ENCODE measurements around the gene GPX1.
A peak's percentile ranks its signal among the peaks of the same experiment; 100 is the strongest.
"Not testable (repeated sequence)": the region's sequence is repeated elsewhere in the genome, so short reads cannot be mapped to it uniquely, and the experiment has no call there.

GPX1 gene

GRCh38 chr3:49358217-49358883, at the start of gene GPX1:
GPX1 (minus strand) TSS chr3:49358353; CDS start chr3:49358278, 75 bp downstream.
- Mint-ChIP-seq H3K27me3 (no peaks in the 10 kb centered on the region), H3K9me3 (no peaks in the 10 kb centered on the region), H3K4me3 (peak within 1 kb of the TSS; percentile 87), H3K36me3 (peaks cover 52% of the 10 kb centered on the region), H3K4me1 (peaks cover 36% of the 10 kb centered on the region), H3K27ac (peak within 1 kb of the TSS; percentile 93)
- ATAC-seq = peak; percentile 95

DNA sequence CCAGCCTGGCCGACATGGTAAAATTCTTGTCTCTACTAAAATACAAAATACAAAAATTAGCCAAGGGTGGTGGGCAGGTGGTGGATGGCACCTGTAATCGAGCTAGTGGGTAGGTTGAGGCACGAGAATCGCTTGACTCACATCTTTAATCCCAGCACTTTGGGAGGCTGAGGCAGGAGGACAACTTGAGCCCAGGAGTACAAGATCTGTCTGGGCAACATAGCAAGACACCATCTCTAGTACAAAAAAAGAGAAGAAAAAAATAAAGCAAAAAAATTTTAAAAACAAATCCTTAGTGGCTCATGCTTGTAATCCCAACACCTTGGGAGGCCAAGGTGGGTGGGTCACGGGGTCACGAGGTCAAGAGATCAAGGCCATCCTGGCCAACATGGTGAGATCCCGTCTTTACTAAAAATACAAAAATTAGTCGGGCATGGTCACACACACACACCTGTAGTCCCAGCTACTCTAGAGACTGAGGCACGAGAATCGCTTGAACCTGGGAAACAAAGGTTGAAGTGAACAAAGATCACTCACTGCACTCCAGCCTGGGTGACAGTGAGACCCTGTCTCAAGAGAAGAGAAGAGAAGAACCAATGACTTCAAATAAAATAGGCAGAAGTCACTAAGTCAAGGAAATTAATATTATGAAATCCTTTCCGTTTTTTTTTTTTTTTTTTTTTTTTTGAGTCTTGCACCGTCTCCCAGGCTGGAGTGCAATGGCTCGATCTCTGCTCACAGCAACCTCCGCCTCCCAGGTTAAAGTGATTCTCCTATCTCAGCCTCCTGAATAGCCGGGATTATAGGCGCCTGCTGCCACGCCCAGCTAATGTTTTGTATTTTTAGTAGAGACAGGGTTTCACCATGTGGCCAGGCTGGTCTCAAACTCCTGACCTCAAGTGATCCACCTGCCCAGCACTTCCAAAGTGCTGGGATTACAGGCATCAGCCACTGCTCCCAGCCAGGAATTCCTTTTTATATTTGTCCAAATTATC, 48.7 kb upstream of the GPX1 start:
- peaks cover 53% of the 10 kb centered on the region for H3K4me1 Mint-ChIP-seq
- no peaks in the 10 kb centered on the region for H3K9me3 Mint-ChIP-seq
- no peaks in the 10 kb centered on the region for H3K36me3 Mint-ChIP-seq
- peak overlapping the region; percentile 85 for H3K27ac Mint-ChIP-seq
- H3K27me3 Mint-ChIP-seq = no peaks in the 10 kb centered on the region
- H3K4me3 Mint-ChIP-seq = peak overlapping the region; percentile 1
- no peak for ATAC-seq

DNA sequence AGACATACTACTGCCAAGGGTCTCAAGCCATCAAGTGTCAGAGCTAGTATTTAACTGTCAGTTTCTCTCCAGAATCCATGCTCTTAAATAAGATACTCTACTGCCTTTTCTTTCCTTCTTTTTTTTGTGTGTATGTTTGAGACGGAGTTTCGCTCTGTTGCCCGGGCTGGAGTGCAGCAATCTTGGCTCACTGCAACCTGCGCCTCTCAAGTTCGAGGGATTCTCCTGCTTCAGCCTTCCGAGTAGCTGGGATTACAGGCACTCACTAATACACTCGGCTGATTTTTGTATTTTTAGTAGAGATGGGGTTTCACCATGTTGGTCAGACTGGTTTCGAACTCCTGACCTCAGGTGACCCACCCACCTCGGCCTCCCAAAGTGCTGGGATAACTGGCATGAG, 47.4 kb upstream of the GPX1 start:
- Mint-ChIP-seq H3K27ac (peak overlapping the region; percentile 85), H3K4me1 (peaks cover 63% of the 10 kb centered on the region)
- H3K27me3 Mint-ChIP-seq, H3K4me3 Mint-ChIP-seq, H3K36me3 Mint-ChIP-seq, H3K9me3 Mint-ChIP-seq, ATAC-seq: not testable (repeated sequence)

- Mint-ChIP-seq H3K9me3 (no peaks in the 10 kb centered on the region), H3K4me1 (peaks cover 64% of the 10 kb centered on the region), H3K27ac (no peak overlapping the region), H3K27me3 (no peaks in the 10 kb centered on the region), H3K36me3 (peaks cover 11% of the 10 kb centered on the region), H3K4me3 (no peak overlapping the region)
- no peak for ATAC-seq
Observed at GRCh38 chr3:49403891-49404290, 45.7 kb upstream of the GPX1 start.

DNA sequence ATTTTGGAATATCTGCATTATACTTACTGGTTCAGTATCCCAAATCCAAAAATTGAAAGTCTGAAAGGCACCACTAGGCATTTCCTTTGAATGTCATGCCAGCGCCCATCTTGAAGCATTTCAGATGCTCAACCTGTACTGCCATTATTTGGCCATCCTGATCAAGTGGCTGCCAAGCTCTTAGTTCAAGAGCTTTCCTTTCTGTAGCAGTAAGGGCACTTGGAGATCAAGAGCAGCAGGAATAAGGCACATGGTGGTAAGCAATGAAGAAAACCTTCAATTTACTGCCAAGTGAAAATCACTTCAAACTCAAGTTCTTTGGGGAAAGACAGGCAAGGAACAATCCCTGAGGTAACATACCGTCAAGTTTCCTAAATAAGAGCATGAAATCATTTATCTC, 43.6 kb upstream of the GPX1 start:
- peak overlapping the region; percentile 78 for H3K27ac Mint-ChIP-seq
- H3K4me1 Mint-ChIP-seq = peaks cover 64% of the 10 kb centered on the region

GRCh38 chr3:49399461-49399860, 41.3 kb upstream of the GPX1 start:
- ATAC-seq = no peak
- Mint-ChIP-seq H3K4me1 (peaks cover 68% of the 10 kb centered on the region), H3K27ac (peak overlapping the region; percentile 78), H3K36me3 (peaks cover 44% of the 10 kb centered on the region), H3K4me3 (no peak overlapping the region), H3K9me3 (no peaks in the 10 kb centered on the region), H3K27me3 (no peaks in the 10 kb centered on the region)

More for the DNA sequence above, 43.6 kb upstream of the GPX1 start:
- Mint-ChIP-seq H3K36me3 (peaks cover 24% of the 10 kb centered on the region), H3K4me3 (no peak overlapping the region), H3K27me3 (no peaks in the 10 kb centered on the region), H3K9me3 (no peaks in the 10 kb centered on the region)
- ATAC-seq = no peak

DNA sequence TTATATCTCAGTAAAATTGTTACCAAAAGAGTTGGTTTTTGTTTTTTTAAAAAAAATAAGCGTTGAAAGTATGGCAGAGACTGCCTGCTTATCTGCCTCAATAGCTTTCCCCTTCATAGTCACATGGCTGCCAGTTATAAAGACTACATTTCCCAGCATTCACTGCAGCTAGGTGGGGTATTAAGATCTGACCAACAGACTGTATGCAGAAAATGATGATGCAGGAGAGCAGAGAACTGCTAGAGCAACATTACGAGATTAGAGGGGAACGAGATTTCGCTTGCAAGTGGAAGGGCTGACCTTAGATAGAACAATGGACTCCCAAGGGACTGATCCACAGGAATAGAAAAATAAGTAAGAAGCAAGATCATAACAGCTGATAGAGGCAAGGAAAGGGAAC, 39.3 kb upstream of the GPX1 start:
- H3K9me3 Mint-ChIP-seq = no peaks in the 10 kb centered on the region
- H3K27me3 Mint-ChIP-seq = no peaks in the 10 kb centered on the region
- peak overlapping the region; percentile 10 for H3K27ac Mint-ChIP-seq
- peak; percentile 64 for ATAC-seq
- peaks cover 48% of the 10 kb centered on the region for H3K36me3 Mint-ChIP-seq
- H3K4me3 Mint-ChIP-seq = peak overlapping the region; percentile 18
- peaks cover 83% of the 10 kb centered on the region for H3K4me1 Mint-ChIP-seq

DNA sequence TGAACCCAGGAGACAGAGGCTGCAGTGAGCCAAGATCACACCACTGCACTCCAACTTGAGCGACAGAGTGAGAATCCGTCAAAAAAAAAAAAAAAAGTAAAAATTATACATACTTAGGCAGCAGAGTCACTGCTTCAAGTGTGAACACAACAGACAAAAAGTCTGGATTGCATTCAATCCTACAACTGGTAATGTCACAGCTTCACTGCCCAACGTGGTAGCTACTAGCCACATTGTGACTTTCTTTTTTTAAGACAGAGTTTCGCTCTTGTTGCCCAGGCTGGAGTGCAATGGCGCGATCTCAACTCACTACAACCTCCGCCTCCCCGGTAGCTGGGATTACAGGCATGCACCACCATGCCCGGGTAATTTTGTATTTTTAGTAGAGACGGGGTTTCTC, 33.2 kb upstream of the GPX1 start:
- not testable (repeated sequence) for ATAC-seq, H3K4me3 Mint-ChIP-seq, H3K27ac Mint-ChIP-seq, H3K9me3 Mint-ChIP-seq, H3K27me3 Mint-ChIP-seq
- Mint-ChIP-seq H3K4me1 (peaks cover 61% of the 10 kb centered on the region), H3K36me3 (peaks cover 38% of the 10 kb centered on the region)

DNA sequence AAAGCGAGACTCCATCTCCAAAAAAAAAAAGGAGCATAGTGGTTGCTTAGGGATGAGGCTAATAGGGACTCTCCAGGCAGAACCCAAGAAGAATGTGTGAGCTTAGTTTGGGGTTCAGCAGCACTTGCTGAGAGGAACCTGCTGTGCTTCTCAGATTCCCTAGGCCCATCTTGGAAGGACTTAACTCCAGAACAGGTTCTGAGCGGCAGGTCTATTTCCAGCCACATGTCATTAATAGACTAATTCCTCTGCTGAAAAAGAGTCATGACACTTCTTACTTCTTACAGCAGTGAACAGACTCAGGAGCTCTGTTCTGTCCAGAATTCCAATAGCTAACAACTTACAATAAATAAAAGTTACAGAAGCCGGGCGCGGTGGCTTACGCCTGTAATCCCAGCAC, 31.1 kb upstream of the GPX1 start:
- no peak for ATAC-seq
- no peaks in the 10 kb centered on the region for H3K9me3 Mint-ChIP-seq
- H3K4me1 Mint-ChIP-seq = peaks cover 54% of the 10 kb centered on the region
- peaks cover 17% of the 10 kb centered on the region for H3K36me3 Mint-ChIP-seq
- H3K27ac Mint-ChIP-seq = no peak overlapping the region
- no peak overlapping the region for H3K4me3 Mint-ChIP-seq
- no peaks in the 10 kb centered on the region for H3K27me3 Mint-ChIP-seq

DNA sequence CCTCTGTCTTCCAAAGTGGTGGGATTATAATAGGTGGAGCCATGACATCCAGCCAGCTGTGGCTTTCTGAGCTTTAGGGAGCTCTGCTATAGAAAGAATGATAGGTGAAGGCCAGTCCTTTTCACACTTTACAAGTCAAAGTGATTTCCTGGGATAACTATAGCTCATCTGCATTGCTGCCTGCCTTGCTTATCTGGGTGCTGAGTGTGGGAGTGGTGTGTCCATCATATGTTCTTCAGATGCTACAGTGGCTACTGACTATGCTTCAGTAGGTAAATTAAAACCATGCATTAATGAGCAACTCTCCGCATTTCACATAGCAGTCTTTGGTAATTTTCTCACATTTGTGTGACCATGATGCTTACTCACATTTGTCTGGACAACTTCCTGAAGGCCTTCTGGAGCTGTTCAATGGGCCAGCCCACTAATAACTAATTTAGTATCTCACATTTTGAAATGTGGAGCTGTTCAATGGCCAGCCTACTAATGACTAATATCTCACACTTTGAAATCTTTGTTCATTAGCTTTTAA, 30.2 kb upstream of the GPX1 start:
- no peak for ATAC-seq
- Mint-ChIP-seq H3K27me3 (no peaks in the 10 kb centered on the region), H3K27ac (peak overlapping the region; percentile 17), H3K4me1 (peaks cover 58% of the 10 kb centered on the region), H3K9me3 (no peaks in the 10 kb centered on the region), H3K4me3 (no peak overlapping the region), H3K36me3 (peaks cover 16% of the 10 kb centered on the region)

DNA sequence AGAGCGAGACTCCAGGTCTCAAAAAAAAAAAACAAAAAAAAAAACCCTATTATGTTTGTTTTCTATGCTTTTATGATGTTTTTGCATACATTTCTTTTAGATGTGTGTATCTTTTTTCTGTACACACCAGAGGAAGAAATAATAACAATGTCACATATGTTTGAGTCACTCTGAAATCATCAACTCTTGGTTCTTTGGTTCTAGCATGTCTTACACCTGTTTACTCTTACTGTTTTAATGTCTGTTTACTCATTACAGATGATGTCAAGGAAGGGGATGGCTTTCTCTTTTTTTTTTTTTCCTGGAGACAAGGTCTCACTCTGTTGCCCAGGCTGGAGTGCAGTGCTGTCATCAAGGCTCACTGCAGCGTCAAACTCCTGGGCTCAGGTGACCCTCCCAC, 29.6 kb upstream of the GPX1 start:
- Mint-ChIP-seq H3K27me3 (no peaks in the 10 kb centered on the region), H3K27ac (peak overlapping the region; percentile 17), H3K4me1 (peaks cover 58% of the 10 kb centered on the region), H3K9me3 (no peaks in the 10 kb centered on the region), H3K4me3 (no peak overlapping the region), H3K36me3 (peaks cover 16% of the 10 kb centered on the region)
- no peak for ATAC-seq

- H3K27ac Mint-ChIP-seq = peak overlapping the region; percentile 62
- H3K4me3 Mint-ChIP-seq = peak overlapping the region; percentile 62
- H3K27me3 Mint-ChIP-seq = no peaks in the 10 kb centered on the region
- H3K4me1 Mint-ChIP-seq = peaks cover 58% of the 10 kb centered on the region
- H3K36me3 Mint-ChIP-seq = peaks cover 16% of the 10 kb centered on the region
- no peak for ATAC-seq
- H3K9me3 Mint-ChIP-seq = no peaks in the 10 kb centered on the region
Observed at GRCh38 chr3:49386056-49386756, 28.1 kb upstream of the GPX1 start.

DNA sequence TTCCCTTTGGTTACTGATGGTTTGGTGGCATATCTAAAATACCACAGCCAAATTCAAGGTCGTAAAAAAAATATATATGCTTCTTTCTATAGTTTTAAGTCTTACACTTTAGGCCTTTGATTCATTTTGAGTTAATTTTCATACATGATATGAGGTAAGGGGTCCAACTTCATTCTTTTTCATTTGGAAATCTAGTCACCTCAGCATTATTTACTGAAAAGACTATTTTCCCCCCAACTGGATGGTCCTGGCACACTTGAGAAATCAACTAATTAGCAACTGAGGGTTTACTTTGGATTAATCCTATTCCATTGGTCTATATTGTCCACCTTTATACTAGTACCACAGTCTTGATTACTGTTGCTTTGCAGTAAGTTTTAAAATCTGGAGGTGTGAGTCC, 27.5 kb upstream of the GPX1 start:
- peak overlapping the region; percentile 62 for H3K4me3 Mint-ChIP-seq
- no peaks in the 10 kb centered on the region for H3K27me3 Mint-ChIP-seq
- peaks cover 58% of the 10 kb centered on the region for H3K4me1 Mint-ChIP-seq
- peak overlapping the region; percentile 62 for H3K27ac Mint-ChIP-seq
- peaks cover 16% of the 10 kb centered on the region for H3K36me3 Mint-ChIP-seq
- no peaks in the 10 kb centered on the region for H3K9me3 Mint-ChIP-seq
- no peak for ATAC-seq

- peaks cover 2% of the 10 kb centered on the region for H3K9me3 Mint-ChIP-seq
- peaks cover 66% of the 10 kb centered on the region for H3K4me1 Mint-ChIP-seq
- ATAC-seq = no peak
- H3K4me3 Mint-ChIP-seq = no peak overlapping the region
- H3K36me3 Mint-ChIP-seq = peaks cover 29% of the 10 kb centered on the region
- no peaks in the 10 kb centered on the region for H3K27me3 Mint-ChIP-seq
- no peak overlapping the region for H3K27ac Mint-ChIP-seq
Observed at GRCh38 chr3:49383387-49383786, 25.2 kb upstream of the GPX1 start.
